DOHH2 (cell line): ENCODE results near the gene KDM6B.

Source experiments
- EZH2phosphoT487 ChIP-seq: fragments of 200-600 bp; sonication (generic); IDR thresholded peaks from 2 replicates; pipeline ENCODE4 v1.6.1; 2017; ENCODE audit warnings: borderline replicate concordance, mild to moderate bottlenecking, antibody characterized with exemption, low read length, moderate library complexity, mixed read lengths
- TF ChIP-seq, protein P1 (sequence below): fragments of 200-600 bp; sonication (generic); IDR thresholded peaks from one replicate; pipeline ENCODE4 v1.5.1; 2014; ENCODE audit warnings: antibody characterized with exemption, mild to moderate bottlenecking, low read depth, low read length; ENCODE audit not compliant: poor library complexity, severe bottlenecking

- TF ChIP-seq, protein P1, sequence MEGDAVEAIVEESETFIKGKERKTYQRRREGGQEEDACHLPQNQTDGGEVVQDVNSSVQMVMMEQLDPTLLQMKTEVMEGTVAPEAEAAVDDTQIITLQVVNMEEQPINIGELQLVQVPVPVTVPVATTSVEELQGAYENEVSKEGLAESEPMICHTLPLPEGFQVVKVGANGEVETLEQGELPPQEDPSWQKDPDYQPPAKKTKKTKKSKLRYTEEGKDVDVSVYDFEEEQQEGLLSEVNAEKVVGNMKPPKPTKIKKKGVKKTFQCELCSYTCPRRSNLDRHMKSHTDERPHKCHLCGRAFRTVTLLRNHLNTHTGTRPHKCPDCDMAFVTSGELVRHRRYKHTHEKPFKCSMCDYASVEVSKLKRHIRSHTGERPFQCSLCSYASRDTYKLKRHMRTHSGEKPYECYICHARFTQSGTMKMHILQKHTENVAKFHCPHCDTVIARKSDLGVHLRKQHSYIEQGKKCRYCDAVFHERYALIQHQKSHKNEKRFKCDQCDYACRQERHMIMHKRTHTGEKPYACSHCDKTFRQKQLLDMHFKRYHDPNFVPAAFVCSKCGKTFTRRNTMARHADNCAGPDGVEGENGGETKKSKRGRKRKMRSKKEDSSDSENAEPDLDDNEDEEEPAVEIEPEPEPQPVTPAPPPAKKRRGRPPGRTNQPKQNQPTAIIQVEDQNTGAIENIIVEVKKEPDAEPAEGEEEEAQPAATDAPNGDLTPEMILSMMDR, result no peak
- TF ChIP-seq EZH2phosphoT487, result no peak
Observed at GRCh38 chr17:7807206-7807605, 26.8 kb upstream of the KDM6B start.
